Left ventricle myocardium inferior (tissue), 1 donor: ENCODE data around the gene SMIM35. TPM values are rescaled to one million over a fixed set of nuclear protein-coding genes. Genes with fewer than 3 reads are reported as not detected.

ENCODE experiments used
- DNase-seq: peaks from one replicate; pipeline ENCODE4 v3.0.0-alpha.2; 2020
- H3K27ac ChIP-seq: fragments of 200-600 bp; replicated peaks from 2 replicates; pipeline ENCODE4 v1.8.0; 2021
- H3K27me3 ChIP-seq: fragments of 200-600 bp; 2 replicates; pipeline ENCODE4 v1.8.0; 2021; ENCODE audit warnings: low read depth
- H3K36me3 ChIP-seq: fragments of 200-600 bp; 2 replicates; pipeline ENCODE4 v1.8.0; 2021
- H3K4me1 ChIP-seq: fragments of 200-600 bp; 2 replicates; pipeline ENCODE4 v1.8.0; 2021
- H3K4me3 ChIP-seq: fragments of 200-600 bp; 2 replicates; pipeline ENCODE4 v1.8.0; 2021; ENCODE audit warnings: mild to moderate bottlenecking, moderate library complexity
- H3K9me3 ChIP-seq: fragments of 200-600 bp; replicated peaks from 2 replicates; pipeline ENCODE4 v1.8.0; 2021
- intact Hi-C: fragments of 100-400 bp; cut with micrococcal nuclease; formaldehyde crosslinking; loops from one replicate; pipeline ENCODE4 v1.11.0; 2022
- total RNA-seq: library from RNA; stranded (reverse); fragmentation: NEBNext Ultra II Directional; extraction: Animal tissue kit (Norgen Biotek cat#: 25700); gene quantifications from one replicate; pipeline ENCODE4 v1.2.1, GENCODE V29; 2021
- TF ChIP-seq, protein P1 (sequence below): fragments of 200-600 bp; IDR thresholded peaks from 2 replicates; pipeline ENCODE4 v1.8.0; 2021; ENCODE audit warnings: antibody characterized with exemption, mild to moderate bottlenecking, borderline replicate concordance
- donor health status: DM: no; HTN: yes; CAD: no; lungs with severe emphysema.

Gene SMIM35
- total RNA-seq, 1 donor from 2014 or later: not detected

- Histone ChIP-seq H3K4me1 (peaks cover 15% of the 10 kb centered on the region), H3K9me3 (peaks cover 8% of the 10 kb centered on the region), H3K27me3 (peaks cover 40% of the 10 kb centered on the region), H3K4me3 (peak overlapping the region; percentile 70), H3K27ac (peak overlapping the region; percentile 62), H3K36me3 (no peaks in the 10 kb centered on the region)
- no peak for DNase-seq
- intact Hi-C loops: no loop called here
- TF ChIP-seq, protein P1, sequence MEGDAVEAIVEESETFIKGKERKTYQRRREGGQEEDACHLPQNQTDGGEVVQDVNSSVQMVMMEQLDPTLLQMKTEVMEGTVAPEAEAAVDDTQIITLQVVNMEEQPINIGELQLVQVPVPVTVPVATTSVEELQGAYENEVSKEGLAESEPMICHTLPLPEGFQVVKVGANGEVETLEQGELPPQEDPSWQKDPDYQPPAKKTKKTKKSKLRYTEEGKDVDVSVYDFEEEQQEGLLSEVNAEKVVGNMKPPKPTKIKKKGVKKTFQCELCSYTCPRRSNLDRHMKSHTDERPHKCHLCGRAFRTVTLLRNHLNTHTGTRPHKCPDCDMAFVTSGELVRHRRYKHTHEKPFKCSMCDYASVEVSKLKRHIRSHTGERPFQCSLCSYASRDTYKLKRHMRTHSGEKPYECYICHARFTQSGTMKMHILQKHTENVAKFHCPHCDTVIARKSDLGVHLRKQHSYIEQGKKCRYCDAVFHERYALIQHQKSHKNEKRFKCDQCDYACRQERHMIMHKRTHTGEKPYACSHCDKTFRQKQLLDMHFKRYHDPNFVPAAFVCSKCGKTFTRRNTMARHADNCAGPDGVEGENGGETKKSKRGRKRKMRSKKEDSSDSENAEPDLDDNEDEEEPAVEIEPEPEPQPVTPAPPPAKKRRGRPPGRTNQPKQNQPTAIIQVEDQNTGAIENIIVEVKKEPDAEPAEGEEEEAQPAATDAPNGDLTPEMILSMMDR: no peak
Observed at GRCh38 chr11:117986981-117987574, 99.7 kb downstream of the SMIM35 start.

DNA sequence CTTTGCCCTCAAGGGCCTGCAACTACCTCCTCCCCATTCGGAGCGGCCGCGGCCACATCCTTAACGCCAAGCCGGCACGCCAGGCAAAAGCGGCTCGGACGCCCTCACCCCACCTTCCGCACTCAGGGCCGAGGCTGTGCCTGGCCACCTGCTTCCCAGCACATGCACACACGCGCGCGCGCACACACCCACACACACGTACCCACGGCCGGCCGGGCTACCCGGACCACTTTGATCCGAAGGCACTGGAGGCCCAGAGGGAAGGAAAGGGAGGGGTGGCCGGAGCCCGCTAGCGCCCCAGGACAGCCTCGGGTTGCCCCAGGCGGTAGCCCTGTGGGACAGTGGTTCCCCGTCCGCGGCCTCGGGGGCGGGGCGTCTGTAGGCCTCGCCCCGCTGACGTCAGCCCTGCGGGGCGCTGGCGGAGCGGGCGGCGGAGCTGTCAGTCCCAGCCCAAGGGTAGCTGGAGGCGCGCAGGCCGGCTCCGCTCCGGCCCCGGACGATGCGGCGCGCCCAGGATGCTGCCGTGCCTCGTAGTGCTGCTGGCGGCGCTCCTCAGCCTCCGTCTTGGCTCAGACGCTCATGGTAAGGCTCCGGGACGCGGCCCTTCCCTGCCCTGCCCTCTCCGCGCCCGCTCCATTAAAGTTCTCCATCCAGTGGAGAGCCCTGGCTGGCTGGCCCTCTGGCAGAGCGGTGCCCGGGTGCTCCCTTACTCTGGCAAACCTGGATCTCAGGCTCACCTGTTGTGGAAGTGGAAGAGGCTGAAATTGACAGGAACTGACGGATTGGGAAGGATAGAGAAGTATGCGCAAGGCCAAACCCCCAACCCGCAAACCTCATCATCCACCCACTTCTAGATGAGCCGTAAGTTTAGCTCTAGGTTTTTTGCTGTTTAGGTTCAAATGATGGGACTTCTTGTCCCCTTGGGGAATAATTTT, 100.5 kb downstream of the SMIM35 start, which contains the start of gene IL10RA:
TSS of gene IL10RA (plus strand) at position 442 of the 935 bp plus-strand sequence. CDS start at position 516, 74 bp downstream.
- H3K9me3 ChIP-seq: peaks cover 8% of the 10 kb centered on the region
- H3K27ac ChIP-seq: peak within 1 kb of the TSS; percentile 62
- intact Hi-C loops: no loop called here

GRCh38 chr11:117984476-117984875, 102.3 kb downstream of the SMIM35 start:
- intact Hi-C loops: no loop called here
- Histone ChIP-seq H3K4me1 (peaks cover 17% of the 10 kb centered on the region), H3K4me3 (no peak overlapping the region), H3K27me3 (peaks cover 43% of the 10 kb centered on the region), H3K27ac (no peak overlapping the region), H3K36me3 (no peaks in the 10 kb centered on the region), H3K9me3 (peaks cover 8% of the 10 kb centered on the region)
- DNase-seq: no peak
- TF ChIP-seq, protein P1: no peak

More for the DNA sequence above, 100.5 kb downstream of the SMIM35 start, which contains the start of gene IL10RA:
- DNase-seq: peak; percentile 84
- TF ChIP-seq, protein P1: no peak
- H3K4me1 ChIP-seq: peaks cover 15% of the 10 kb centered on the region
- H3K27me3 ChIP-seq: peaks cover 40% of the 10 kb centered on the region
- no peaks in the 10 kb centered on the region for H3K36me3 ChIP-seq
- peak within 1 kb of the TSS; percentile 70 for H3K4me3 ChIP-seq

DNA sequence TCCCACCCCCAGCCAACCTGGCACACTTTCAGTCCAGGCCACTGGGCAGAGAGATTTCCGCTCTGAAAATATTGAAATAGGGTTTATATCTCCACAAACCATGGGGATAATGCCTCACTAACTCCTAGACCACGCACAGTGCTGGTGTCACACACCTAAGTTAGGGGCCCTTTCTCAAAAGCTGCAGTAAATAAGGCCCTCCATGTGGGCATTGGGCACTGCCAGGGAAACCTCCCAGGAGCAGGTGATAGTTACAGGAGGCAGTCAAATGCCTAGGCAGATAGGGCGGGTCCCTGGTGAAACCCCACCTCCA, 103.6 kb downstream of the SMIM35 start:
- Histone ChIP-seq H3K36me3 (no peaks in the 10 kb centered on the region), H3K4me1 (peaks cover 30% of the 10 kb centered on the region), H3K4me3 (no peak overlapping the region), H3K9me3 (peaks cover 8% of the 10 kb centered on the region), H3K27ac (no peak overlapping the region), H3K27me3 (peaks cover 30% of the 10 kb centered on the region)
- no peak for DNase-seq
- intact Hi-C loops: no loop called here
- TF ChIP-seq, protein P1: no peak

- no peak for DNase-seq
- H3K27ac ChIP-seq: peak overlapping the region; percentile 28
- H3K4me3 ChIP-seq: no peak overlapping the region
- TF ChIP-seq, protein P1: no peak
- intact Hi-C loops: no loop called here
- H3K4me1 ChIP-seq: peaks cover 24% of the 10 kb centered on the region
- peaks cover 8% of the 10 kb centered on the region for H3K9me3 ChIP-seq
- no peaks in the 10 kb centered on the region for H3K36me3 ChIP-seq
- H3K27me3 ChIP-seq: peaks cover 6% of the 10 kb centered on the region
Observed at GRCh38 chr11:117980720-117981119, 106.0 kb downstream of the SMIM35 start.
